ENCODE measurements around the gene BSPRY.
"Not testable (repeated sequence)": the region's sequence is repeated elsewhere in the genome, so short reads cannot be mapped to it uniquely, and the experiment has no call there.

BSPRY gene

GRCh38 chr9:113370806-113371325, 21.5 kb downstream of the BSPRY start:
- DNase-seq = no peak

GRCh38 chr9:113372059-113372458, 22.7 kb downstream of the BSPRY start:
- DNase-seq = no peak

GRCh38 chr9:113373256-113373655, 23.9 kb downstream of the BSPRY start:
- no peak for DNase-seq

- no peak for DNase-seq
Measured at GRCh38 chr9:113373676-113374392, 24.5 kb downstream of the BSPRY start.

GRCh38 chr9:113375057-113376023, 26.0 kb downstream of the BSPRY start:
- no peak for DNase-seq

GRCh38 chr9:113376634-113377567, 27.6 kb downstream of the BSPRY start, which contains the start of gene HDHD3:
Gene HDHD3 (minus strand): TSS chr9:113376986. CDS start chr9:113374354, 2,632 bp downstream.
- DNase-seq = peak in 1 of 2 experiments; percentile 54

GRCh38 chr9:113379094-113379828, 29.9 kb downstream of the BSPRY start:
- not testable (repeated sequence) for DNase-seq

GRCh38 chr9:113379829-113380210, 30.5 kb downstream of the BSPRY start:
- DNase-seq = not testable (repeated sequence)

- no peak for DNase-seq
Measured at GRCh38 chr9:113380869-113381378, 31.6 kb downstream of the BSPRY start.

GRCh38 chr9:113381441-113381840, 32.1 kb downstream of the BSPRY start:
- not testable (repeated sequence) for DNase-seq

- DNase-seq = no peak
Measured at GRCh38 chr9:113381909-113382411, 32.6 kb downstream of the BSPRY start.

- no peak for DNase-seq
Measured at GRCh38 chr9:113386571-113387393, 37.4 kb downstream of the BSPRY start.

GRCh38 chr9:113387560-113388230, 38.4 kb downstream of the BSPRY start:
- DNase-seq = no peak

GRCh38 chr9:113388833-113389232, 39.5 kb downstream of the BSPRY start:
- DNase-seq = no peak

GRCh38 chr9:113389451-113389850, 40.1 kb downstream of the BSPRY start:
- DNase-seq = no peak

- DNase-seq = no peak
Measured at GRCh38 chr9:113390192-113390960, 41.0 kb downstream of the BSPRY start.

- no peak for DNase-seq
Measured at GRCh38 chr9:113391917-113392316, 42.6 kb downstream of the BSPRY start.

- no peak for DNase-seq
Measured at GRCh38 chr9:113393281-113393680, 43.9 kb downstream of the BSPRY start.

All from NCI-H446 (cell line).